Transverse colon (tissue), 4 donors: ENCODE data around the gene MAGED4B. TPM values are rescaled to one million over a fixed set of nuclear protein-coding genes. Genes with fewer than 3 reads are reported as not detected.

Source experiments
- DNase-seq: peaks from one replicate; pipeline ENCODE4 v3.0.0-alpha.2; 2019
- H3K27ac ChIP-seq, 4 donors: fragments of 200-600 bp; sonication (generic); 2 replicates each; pipeline ENCODE4 v1.5.1; 2016 to 2018; ENCODE audit warnings: inconsistent platforms in 4 of 4
- H3K27me3 ChIP-seq: fragments of 200-600 bp; sonication (generic); 2 replicates; pipeline ENCODE4 v1.5.1; 2017; ENCODE audit warnings: inconsistent platforms
- H3K36me3 ChIP-seq, 4 donors: fragments of 200-600 bp; sonication (generic); 2 replicates each; pipeline ENCODE4 v1.5.1; 2017 to 2019; ENCODE audit warnings: inconsistent platforms in 4 of 4
- H3K4me1 ChIP-seq, 4 donors: fragments of 200-600 bp; sonication (generic); 2 replicates each; pipeline ENCODE4 v1.5.1; 2017 to 2020; ENCODE audit warnings: inconsistent platforms in 4 of 4
- H3K4me3 ChIP-seq, 4 donors: fragments of 200-600 bp; sonication (generic); 1 replicate in 1 of 4; 2 replicates in 3 of 4; pipeline versions ENCODE4 v1.5.1 to v1.6.1; 2017 to 2019; ENCODE audit warnings: inconsistent platforms in 4 of 4
- H3K9me3 ChIP-seq, 2 donors: fragments of 200-600 bp; sonication (generic); 2 replicates each; pipeline ENCODE4 v1.5.1; 2017 to 2019; ENCODE audit warnings: inconsistent platforms in 2 of 2
- EP300 ChIP-seq: sonication (generic); formaldehyde crosslinking; IDR thresholded peaks from one replicate; pipeline ENCODE4 v1.6.1; 2017; ENCODE audit warnings: antibody characterized with exemption, low read depth
- POLR2A ChIP-seq: fragments of 450-650 bp; IDR thresholded peaks from one replicate; pipeline ENCODE4 v1.6.1; 2016; ENCODE audit warnings: antibody characterized with exemption, mild to moderate bottlenecking, moderate library complexity
- POLR2AphosphoS5 ChIP-seq, 3 donors: sonication (generic); formaldehyde crosslinking; IDR thresholded peaks; one replicate each; pipeline ENCODE4 v1.6.1; 2016; ENCODE audit warnings: antibody characterized with exemption in 3 of 3
- whole genome bisulfite sequencing, 2 donors: methylation state at CpG; one replicate each; pipeline ENCODE4 v1.1.5; 2018; ENCODE audit warnings: low coverage in 1 of 2; 5-methylcytosine and 5-hydroxymethylcytosine counted together
- in situ Hi-C, 4 donors: fragments of 200-750 bp; cut with MboI; loops; one replicate each; pipeline versions ENCODE4 v1.15.0 to v1.15.1; 2017; ENCODE audit warnings: low sequenced_read_pairs in 3 of 4, low pct_ligation_motif_present in 1 of 4, low pct_unique_long_range_greater_than_20kb in 1 of 4
- intact Hi-C: fragments of 100-400 bp; cut with DNase I; formaldehyde crosslinking; loops from one replicate; pipeline ENCODE4 v1.15.1; 2023; ENCODE audit warnings: low total_unique reads
- small RNA-seq, 4 donors: library from RNA; depleted of rRNA; stranded (forward); fragments of <200 nt; gene quantifications; one replicate each; pipeline ENCODE3, GENCODE V24; 2016
- total RNA-seq, 4 donors: library from RNA; depleted of rRNA; stranded (reverse); fragments of >200 nt; gene quantifications; one replicate each; pipeline ENCODE4 v1.1.0, GENCODE V29; 2016
- TF ChIP-seq, protein P1 (sequence below), 5 experiments: fragments of 200-600 bp in 3 of 5; fragments of 450-650 bp in 2 of 5; sonication (generic) in 3 of 5; IDR thresholded peaks; 1 replicate in 2 of 5; 2 replicates in 3 of 5; pipeline ENCODE4 v1.5.1; 2016 to 2017; ENCODE audit warnings: antibody characterized with exemption in 5 of 5, inconsistent platforms in 3 of 5, mild to moderate bottlenecking in 2 of 5, moderate library complexity in 1 of 5

The MAGED4B gene
- total RNA-seq, 4 donors from 2014 or later, result 1.5 to 44.8 (median 3.6) TPM

GRCh38 chrX:52034211-52034610 is 34.8 kb downstream of the MAGED4B start:
- Histone ChIP-seq H3K36me3 (no peaks in the 10 kb centered on the region), H3K4me1 (no peaks in the 10 kb centered on the region), H3K27me3 (no peaks in the 10 kb centered on the region), H3K27ac (no peak overlapping the region), H3K9me3 (no peaks in the 10 kb centered on the region), H3K4me3 (no peak overlapping the region)
- DNase-seq, result no peak
- TF ChIP-seq EP300 (no peak), POLR2A (no peak), POLR2AphosphoS5 (IDR thresholded peaks at IDR 0.05) (no peak)
- TF ChIP-seq, protein P1, sequence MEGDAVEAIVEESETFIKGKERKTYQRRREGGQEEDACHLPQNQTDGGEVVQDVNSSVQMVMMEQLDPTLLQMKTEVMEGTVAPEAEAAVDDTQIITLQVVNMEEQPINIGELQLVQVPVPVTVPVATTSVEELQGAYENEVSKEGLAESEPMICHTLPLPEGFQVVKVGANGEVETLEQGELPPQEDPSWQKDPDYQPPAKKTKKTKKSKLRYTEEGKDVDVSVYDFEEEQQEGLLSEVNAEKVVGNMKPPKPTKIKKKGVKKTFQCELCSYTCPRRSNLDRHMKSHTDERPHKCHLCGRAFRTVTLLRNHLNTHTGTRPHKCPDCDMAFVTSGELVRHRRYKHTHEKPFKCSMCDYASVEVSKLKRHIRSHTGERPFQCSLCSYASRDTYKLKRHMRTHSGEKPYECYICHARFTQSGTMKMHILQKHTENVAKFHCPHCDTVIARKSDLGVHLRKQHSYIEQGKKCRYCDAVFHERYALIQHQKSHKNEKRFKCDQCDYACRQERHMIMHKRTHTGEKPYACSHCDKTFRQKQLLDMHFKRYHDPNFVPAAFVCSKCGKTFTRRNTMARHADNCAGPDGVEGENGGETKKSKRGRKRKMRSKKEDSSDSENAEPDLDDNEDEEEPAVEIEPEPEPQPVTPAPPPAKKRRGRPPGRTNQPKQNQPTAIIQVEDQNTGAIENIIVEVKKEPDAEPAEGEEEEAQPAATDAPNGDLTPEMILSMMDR (IDR thresholded peaks at IDR 0.05), result no peak
- intact Hi-C loops, result no loop called here
- in situ Hi-C loops, result no loop called here
- WGBS, 2 donors, result 46% methylated on average over 1 of the region's 1 CpG; no CpG with 5 or more reads in 1 of the 2 donors

- no peak overlapping the region for H3K4me3 ChIP-seq
- intact Hi-C loops (no loop called here), in situ Hi-C loops (no loop called here)
- no peak for TF ChIP-seq POLR2AphosphoS5 (IDR thresholded peaks at IDR 0.05)
- no peak for TF ChIP-seq EP300
- no peak for TF ChIP-seq POLR2A
- TF ChIP-seq, protein P1 (IDR thresholded peaks at IDR 0.05), result no peak
- no peak for DNase-seq
- H3K36me3 ChIP-seq, result no peaks in the 10 kb centered on the region
- H3K9me3 ChIP-seq, result no peaks in the 10 kb centered on the region
- no peaks in the 10 kb centered on the region for H3K27me3 ChIP-seq
- H3K27ac ChIP-seq, result no peak overlapping the region
- WGBS, 2 donors, result 62% methylated on average over 2 of the region's 2 CpGs; no CpG with 5 or more reads in 1 of the 2 donors
- no peaks in the 10 kb centered on the region for H3K4me1 ChIP-seq
Observed at GRCh38 chrX:52031371-52031770, 37.6 kb downstream of the MAGED4B start.

DNA sequence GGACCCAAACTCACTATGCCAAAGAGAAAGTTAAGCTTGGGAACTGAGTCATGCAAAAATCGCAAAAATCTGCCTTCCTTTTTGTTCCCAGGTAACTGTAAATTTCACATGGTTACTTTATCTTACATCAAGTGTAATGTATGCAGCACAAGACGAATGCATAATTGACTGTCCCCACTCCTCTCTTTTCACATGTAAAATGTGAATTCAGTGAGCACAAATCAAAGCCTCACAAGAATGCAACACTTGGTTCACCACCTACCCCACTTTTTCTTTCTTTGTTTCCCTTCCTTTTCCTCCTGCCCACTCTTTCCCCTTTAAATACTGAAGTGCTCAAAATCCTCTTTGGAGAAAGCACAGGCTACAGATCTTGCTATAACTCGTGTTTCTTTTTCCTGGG is 53.2 kb downstream of the MAGED4B start:
- Histone ChIP-seq H3K4me3 (no peak overlapping the region), H3K9me3 (no peaks in the 10 kb centered on the region), H3K27ac (no peak overlapping the region), H3K36me3 (no peaks in the 10 kb centered on the region), H3K27me3 (no peaks in the 10 kb centered on the region), H3K4me1 (no peaks in the 10 kb centered on the region)
- in situ Hi-C loops (no loop called here), intact Hi-C loops (no loop called here)
- TF ChIP-seq, protein P1 (IDR thresholded peaks at IDR 0.05), result no peak
- TF ChIP-seq POLR2A (no peak), POLR2AphosphoS5 (IDR thresholded peaks at IDR 0.05) (no peak)
- WGBS, 2 donors, result 0 to 28% methylated on average over 1 to 3 of the region's 3 CpGs
- DNase-seq, result no peak

Small RNAs within 50 kb of the gene (small RNA-seq; reads per million reads assigned to genes)
- gene SNORA11E, result 0 reads per million in 4 donors

Other genes starting within 250 kb of the MAGED4B start
- 10 to 100 TPM; 43.7 to 77.2 (median 55.9) TPM for gene MAGED1, start 175.6 kb downstream of the MAGED4B start, total RNA-seq
- 10 to 100 TPM in 1 of 4 donors, 1 to 10 TPM in 1, under 1 TPM in 1, not detected in 1; 0.68 to 21.5 (median 1.1) TPM for gene MAGED4, start 115.7 kb upstream of the MAGED4B start, total RNA-seq